ENCODE results near the gene MEOX2. TPM values are rescaled to one million over a fixed set of nuclear protein-coding genes. Genes with fewer than 3 reads are reported as not detected.

MEOX2 gene
- polyA plus RNA-seq, 5 donors, result 135 to 235 (median 192) TPM

DNA sequence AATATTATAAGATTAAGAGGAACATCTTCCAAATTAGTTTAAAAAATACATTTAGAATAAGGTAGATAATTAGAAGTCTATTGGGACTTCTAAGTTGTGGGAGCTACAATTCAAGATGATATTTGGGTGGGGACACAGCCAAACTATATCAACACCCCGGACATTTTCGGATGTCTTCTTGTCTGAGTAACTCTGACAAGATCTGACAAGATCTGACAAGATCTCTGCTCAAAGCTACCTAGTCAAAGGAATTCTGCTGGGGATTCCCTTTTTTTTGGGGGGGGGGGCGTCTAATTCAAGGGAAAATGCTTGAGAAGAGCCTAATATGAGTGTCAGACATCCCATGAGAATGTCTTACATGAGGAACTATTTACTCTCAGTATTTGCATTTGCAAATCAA lies 119.4 kb downstream of the MEOX2 start:
- DNase-seq, result no peak

DNA sequence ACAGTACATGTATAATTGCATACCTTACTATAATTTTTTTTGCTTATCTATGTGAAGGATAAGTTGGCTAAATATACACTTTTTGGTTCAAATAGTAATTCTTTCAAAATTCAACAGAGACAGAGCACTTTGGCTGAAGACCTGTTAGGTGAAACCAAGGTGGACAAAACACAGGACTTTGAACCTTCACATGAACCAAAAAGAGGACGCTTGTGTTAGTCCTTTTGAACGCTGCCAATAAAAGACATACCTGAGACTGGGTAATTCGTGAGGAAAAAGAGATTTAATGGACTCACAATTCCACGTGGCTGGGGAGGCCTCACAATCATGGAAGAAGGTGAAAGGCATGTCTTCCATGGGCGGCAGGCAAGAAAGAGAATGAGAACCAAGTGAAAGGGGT lies 120.0 kb downstream of the MEOX2 start:
- DNase-seq, result no peak

DNA sequence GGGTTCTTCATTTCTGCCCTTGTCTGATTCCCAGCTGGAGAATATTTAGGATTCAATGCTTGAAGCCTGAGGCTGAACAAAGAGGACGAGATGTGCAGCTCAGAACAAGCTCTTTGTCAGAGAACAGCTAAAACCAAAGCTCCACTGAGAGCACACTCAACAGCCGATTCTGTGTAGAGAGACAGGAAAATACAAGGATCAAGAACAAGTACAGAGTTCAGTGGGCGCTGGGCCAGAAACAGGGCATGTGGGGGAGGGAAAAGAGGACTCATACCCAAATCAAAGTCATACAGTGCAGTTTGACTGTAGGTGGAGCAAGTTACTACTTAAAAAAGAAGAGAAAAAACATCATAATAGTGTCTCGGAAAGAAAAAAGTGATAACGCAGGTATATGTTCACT lies 124.6 kb downstream of the MEOX2 start, which contains the start of gene AGMO:
AGMO (minus strand) TSS at position 181 of the 400 bp plus-strand sequence.
- DNase-seq, result no peak

Other genes with a start within 250 kb of the MEOX2 start
- under 1 TPM; 0.36 to 0.79 (median 0.69) TPM for gene AGMO, start 124.7 kb downstream of the MEOX2 start, polyA plus RNA-seq (ENCODE audit: insufficient read depth in 1 of 5, insufficient read length in 5 of 5, low replicate concordance in 1 of 5)

Data from right lung (tissue), 5 donors.